PC-9 (cell line): ENCODE data around the gene EIF3I. TPM values are rescaled to one million over a fixed set of nuclear protein-coding genes. Genes with fewer than 3 reads are reported as not detected.

ENCODE experiments used
- BruUV-seq: library from RNA; stranded (reverse); fragments of 400-500 nt; replicated peaks from 2 replicates; lab custom pipeline; 2021; lab: Mats Ljungman, UMichigan
- CTCF ChIA-PET: fragments of 300-600 bp; sonication (Branson Sonifier 250); formaldehyde crosslinking; loops from one replicate; lab custom pipeline; 2022; ENCODE audit warnings: antibody characterized with exemption; lab: Charles Lee
- POLR2A ChIA-PET: fragments of 300-600 bp; sonication (Branson Sonifier 250); formaldehyde crosslinking; loops from one replicate; lab custom pipeline; 2022; ENCODE audit warnings: antibody characterized with exemption; ENCODE audit not compliant: unreplicated experiment; lab: Charles Lee
- DNase-seq, 2 experiments: peaks; one replicate each; pipeline versions ENCODE4 v3.0.0 to v3.0.0-alpha.2; 2015 to 2022; ENCODE audit warnings: mixed read lengths in 1 of 2
- H2AFZ ChIP-seq: fragments of 200-600 bp; sonication (generic); 2 replicates; pipeline ENCODE4 v1.8.1; 2017; ENCODE audit warnings: antibody characterized with exemption
- H3F3A ChIP-seq: fragments of 200-600 bp; sonication (generic); 2 replicates; pipeline ENCODE4 v1.8.1; 2017; ENCODE audit warnings: antibody characterized with exemption, mild to moderate bottlenecking, low read depth; ENCODE audit not compliant: insufficient read depth
- H3K27ac ChIP-seq: fragments of 200-600 bp; sonication (generic); 2 replicates; pipeline ENCODE4 v1.6.1; 2016; ENCODE audit warnings: mixed run types
- H3K27me3 ChIP-seq: fragments of 200-600 bp; sonication (generic); 2 replicates; pipeline ENCODE4 v1.6.1; 2016; ENCODE audit warnings: low read depth, mixed run types; ENCODE audit not compliant: insufficient read depth
- H3K36me3 ChIP-seq: fragments of 200-600 bp; sonication (generic); 2 replicates; pipeline ENCODE4 v1.6.1; 2016; ENCODE audit warnings: low read depth, mixed run types
- H3K4me1 ChIP-seq: fragments of 200-600 bp; sonication (generic); replicated peaks from 2 replicates; pipeline ENCODE4 v1.6.1; 2016; ENCODE audit warnings: mixed run types; ENCODE audit not compliant: insufficient read depth
- H3K4me2 ChIP-seq: fragments of 200-600 bp; sonication (generic); 2 replicates; pipeline ENCODE4 v1.6.1; 2017; ENCODE audit warnings: mixed run types
- H3K4me3 ChIP-seq: fragments of 200-600 bp; sonication (generic); 2 replicates; pipeline ENCODE4 v1.6.1; 2016; ENCODE audit warnings: mixed run types
- H3K79me2 ChIP-seq: fragments of 200-600 bp; sonication (generic); 2 replicates; pipeline ENCODE4 v1.6.1; 2017; ENCODE audit warnings: low read depth, mixed run types
- H3K9me2 ChIP-seq: fragments of 200-600 bp; sonication (generic); 2 replicates; pipeline ENCODE4 v1.8.1; 2017; ENCODE audit warnings: mild to moderate bottlenecking; ENCODE audit not compliant: insufficient read depth
- H3K9me3 ChIP-seq: fragments of 200-600 bp; sonication (generic); 2 replicates; pipeline ENCODE4 v1.8.1; 2016; ENCODE audit warnings: low read depth; ENCODE audit not compliant: insufficient read depth
- H4K20me1 ChIP-seq: fragments of 200-600 bp; sonication (generic); 2 replicates; pipeline ENCODE4 v1.8.1; 2017; ENCODE audit not compliant: insufficient read depth
- EZH2 ChIP-seq: fragments of 200-600 bp; sonication (generic); IDR thresholded peaks from 2 replicates; pipeline ENCODE4 v1.8.0; 2017; ENCODE audit warnings: antibody characterized with exemption, low read depth
- intact Hi-C: fragments of 100-400 bp; cut with micrococcal nuclease; formaldehyde crosslinking; loops from one replicate; pipeline ENCODE4 v1.10.0; 2022; ENCODE audit not compliant: unreplicated experiment
- total RNA-seq: library from RNA; stranded (reverse); gene quantifications from 2 replicates; pipeline ENCODE4 v1.2.3, GENCODE V29; 2021
- TF ChIP-seq, protein P1 (sequence below): fragments of 200-600 bp; sonication (generic); conservative IDR thresholded peaks from 2 replicates; pipeline ENCODE4 v1.6.1; 2017; ENCODE audit warnings: mixed run types, antibody characterized with exemption, mild to moderate bottlenecking, moderate library complexity

Gene EIF3I
- total RNA-seq, 1 experiment from 2014 or later, result 229 TPM

GRCh38 chr1:32194984-32195383 lies 27.2 kb upstream of the EIF3I start:
- Histone ChIP-seq H3K27me3 (no peaks in the 10 kb centered on the region), H3K4me2 (no peak overlapping the region), H3K9me3 (no peaks in the 10 kb centered on the region), H3K9me2 (no peaks in the 10 kb centered on the region), H3F3A (peaks cover 44% of the 10 kb centered on the region; the same call in 1 of the 2 replicates), H3K27ac (no peak overlapping the region), H3K4me3 (no peak overlapping the region), H4K20me1 (peaks cover 7% of the 10 kb centered on the region), H3K4me1 (no peaks in the 10 kb centered on the region), H2AFZ (no peak overlapping the region), H3K36me3 (peaks cover 40% of the 10 kb centered on the region), H3K79me2 (no peaks in the 10 kb centered on the region)
- peak in 1 of 2 experiments; percentile 16 for DNase-seq
- TF ChIP-seq, protein P1, sequence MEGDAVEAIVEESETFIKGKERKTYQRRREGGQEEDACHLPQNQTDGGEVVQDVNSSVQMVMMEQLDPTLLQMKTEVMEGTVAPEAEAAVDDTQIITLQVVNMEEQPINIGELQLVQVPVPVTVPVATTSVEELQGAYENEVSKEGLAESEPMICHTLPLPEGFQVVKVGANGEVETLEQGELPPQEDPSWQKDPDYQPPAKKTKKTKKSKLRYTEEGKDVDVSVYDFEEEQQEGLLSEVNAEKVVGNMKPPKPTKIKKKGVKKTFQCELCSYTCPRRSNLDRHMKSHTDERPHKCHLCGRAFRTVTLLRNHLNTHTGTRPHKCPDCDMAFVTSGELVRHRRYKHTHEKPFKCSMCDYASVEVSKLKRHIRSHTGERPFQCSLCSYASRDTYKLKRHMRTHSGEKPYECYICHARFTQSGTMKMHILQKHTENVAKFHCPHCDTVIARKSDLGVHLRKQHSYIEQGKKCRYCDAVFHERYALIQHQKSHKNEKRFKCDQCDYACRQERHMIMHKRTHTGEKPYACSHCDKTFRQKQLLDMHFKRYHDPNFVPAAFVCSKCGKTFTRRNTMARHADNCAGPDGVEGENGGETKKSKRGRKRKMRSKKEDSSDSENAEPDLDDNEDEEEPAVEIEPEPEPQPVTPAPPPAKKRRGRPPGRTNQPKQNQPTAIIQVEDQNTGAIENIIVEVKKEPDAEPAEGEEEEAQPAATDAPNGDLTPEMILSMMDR, result no peak
- no peak for TF ChIP-seq EZH2
- no TSS peak for BruUV-seq
- POLR2A ChIA-PET, result no interaction called here
- CTCF ChIA-PET, result no interaction called here
- intact Hi-C loops, result no loop called here

GRCh38 chr1:32195531-32195930 lies 26.7 kb upstream of the EIF3I start:
- Histone ChIP-seq H3K4me3 (no peak overlapping the region), H2AFZ (no peak overlapping the region), H3K27ac (no peak overlapping the region), H3K27me3 (no peaks in the 10 kb centered on the region), H3K4me2 (no peak overlapping the region), H3K4me1 (no peaks in the 10 kb centered on the region), H3K9me3 (no peaks in the 10 kb centered on the region), H3F3A (peaks cover 47% of the 10 kb centered on the region; the same call in 1 of the 2 replicates), H4K20me1 (peaks cover 7% of the 10 kb centered on the region), H3K9me2 (no peaks in the 10 kb centered on the region), H3K36me3 (peaks cover 34% of the 10 kb centered on the region), H3K79me2 (no peaks in the 10 kb centered on the region)
- DNase-seq, result no peak
- TF ChIP-seq EZH2, result no peak
- TF ChIP-seq, protein P1, result no peak
- BruUV-seq, result no TSS peak
- ChIA-PET CTCF (no interaction called here), POLR2A (no interaction called here)
- intact Hi-C loops, result no loop called here

DNA sequence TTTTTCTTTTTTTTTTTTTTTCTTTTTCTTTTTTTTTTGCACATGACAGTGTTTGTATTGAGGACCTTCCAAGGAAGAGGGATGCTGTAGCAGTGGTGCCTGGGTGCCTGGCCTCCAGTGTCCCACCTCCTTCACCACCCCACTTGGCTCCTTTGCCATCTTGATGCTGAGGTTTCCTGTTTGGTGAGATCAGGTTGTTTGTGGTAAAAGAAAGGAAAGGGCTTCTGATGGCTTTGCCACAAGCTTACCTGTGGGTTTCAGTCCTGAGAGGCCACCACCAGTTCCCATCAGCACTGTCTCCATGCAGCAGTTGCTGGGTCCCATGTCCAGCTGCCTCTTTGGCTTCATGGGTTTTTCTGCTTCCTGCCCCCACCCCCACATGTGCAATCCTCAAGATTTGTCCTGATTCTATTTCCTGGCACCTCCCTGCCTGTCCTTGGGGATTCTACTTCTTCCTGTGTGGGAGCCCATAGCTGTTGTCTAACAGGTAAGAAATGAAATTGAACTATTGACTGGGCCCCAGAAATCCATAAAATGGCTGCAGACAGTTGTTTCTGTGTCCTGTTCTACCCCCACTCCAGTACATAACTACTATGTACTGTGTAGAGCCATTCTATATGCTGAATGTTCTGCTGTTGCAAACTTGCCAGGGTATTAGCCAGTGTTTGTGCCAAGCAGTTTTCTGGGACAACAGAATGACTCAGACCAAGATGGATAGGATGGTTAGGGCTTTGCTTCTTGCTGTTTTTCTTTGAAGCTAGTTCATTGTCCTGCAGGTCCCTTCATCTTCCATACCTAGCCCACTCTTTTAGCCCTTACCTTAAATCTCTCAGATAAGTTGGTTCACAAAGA lies 26.0 kb upstream of the EIF3I start:
- peaks cover 31% of the 10 kb centered on the region for H3K36me3 ChIP-seq
- H3K4me2 ChIP-seq, result no peak overlapping the region
- peaks cover 47% of the 10 kb centered on the region; the same call in 1 of the 2 replicates for H3F3A ChIP-seq
- H3K4me3 ChIP-seq, result no peak overlapping the region
- H3K79me2 ChIP-seq, result no peaks in the 10 kb centered on the region
- no peaks in the 10 kb centered on the region for H3K9me2 ChIP-seq
- intact Hi-C loops, result no loop called here
- H3K4me1 ChIP-seq, result no peaks in the 10 kb centered on the region
- no peak overlapping the region for H2AFZ ChIP-seq
- DNase-seq, result peak in 1 of 2 experiments; percentile 31
- BruUV-seq, result TSS peak; percentile 11
- TF ChIP-seq, protein P1, result no peak
- no peak for TF ChIP-seq EZH2
- ChIA-PET CTCF (no interaction called here), POLR2A (no interaction called here)
- no peaks in the 10 kb centered on the region for H3K27me3 ChIP-seq
- no peak overlapping the region for H3K27ac ChIP-seq
- peaks cover 7% of the 10 kb centered on the region for H4K20me1 ChIP-seq
- no peaks in the 10 kb centered on the region for H3K9me3 ChIP-seq
